ENCODE data around the gene NEFH.

The NEFH gene

GRCh38 chr22:29493636-29494035, 13.6 kb downstream of the NEFH start:
- no peaks in the 10 kb centered on the region for H3F3A ChIP-seq (ENCODE audit: insufficient read depth, low read length)
- H2AFZ ChIP-seq (ENCODE audit: low read length): no peak overlapping the region
- no peak overlapping the region for H3K9ac ChIP-seq (ENCODE audit: low read length)
- H4K20me1 ChIP-seq (ENCODE audit: insufficient read depth, low read length): no peaks in the 10 kb centered on the region
- no peak overlapping the region for H3K4me2 ChIP-seq (ENCODE audit: low read length)
- H3K36me3 ChIP-seq (ENCODE audit: insufficient read depth, low read length): no peaks in the 10 kb centered on the region
- no peaks in the 10 kb centered on the region for H3K79me2 ChIP-seq (ENCODE audit: insufficient read depth, low read length)
- H3K27ac ChIP-seq (ENCODE audit: low read depth, low read length, poor library complexity, severe bottlenecking): no peak overlapping the region
- H3K9me3 ChIP-seq (ENCODE audit: low read length): no peaks in the 10 kb centered on the region
- TF ChIP-seq EZH2 (IDR thresholded peaks at IDR 0.05; ENCODE audit: borderline replicate concordance, low read length): no peak
- TF ChIP-seq CTCF (IDR thresholded peaks at IDR 0.05; ENCODE audit: low read length): no peak
- H3K9me2 ChIP-seq (ENCODE audit: low read depth, low read length): no peaks in the 10 kb centered on the region
- H3K27me3 ChIP-seq (ENCODE audit: insufficient read depth, low read length): no peaks in the 10 kb centered on the region
- H3K4me3 ChIP-seq (ENCODE audit: low read depth, low read length, poor library complexity, severe bottlenecking): no peak overlapping the region
- no peaks in the 10 kb centered on the region for H3K4me1 ChIP-seq (ENCODE audit: insufficient read depth, low read length, severe bottlenecking)

GRCh38 chr22:29499852-29500251, 19.8 kb downstream of the NEFH start:
- no peak overlapping the region for H2AFZ ChIP-seq (ENCODE audit: low read length)
- H3K9ac ChIP-seq (ENCODE audit: low read length): no peak overlapping the region
- H3K79me2 ChIP-seq (ENCODE audit: insufficient read depth, low read length): no peaks in the 10 kb centered on the region
- H4K20me1 ChIP-seq (ENCODE audit: insufficient read depth, low read length): no peaks in the 10 kb centered on the region
- no peaks in the 10 kb centered on the region for H3K9me2 ChIP-seq (ENCODE audit: low read depth, low read length)
- H3F3A ChIP-seq (ENCODE audit: insufficient read depth, low read length): no peaks in the 10 kb centered on the region
- H3K4me2 ChIP-seq (ENCODE audit: low read length): no peak overlapping the region
- H3K27me3 ChIP-seq (ENCODE audit: insufficient read depth, low read length): no peaks in the 10 kb centered on the region
- H3K9me3 ChIP-seq (ENCODE audit: low read length): no peaks in the 10 kb centered on the region
- no peak for TF ChIP-seq EZH2 (IDR thresholded peaks at IDR 0.05; ENCODE audit: borderline replicate concordance, low read length)
- TF ChIP-seq CTCF (IDR thresholded peaks at IDR 0.05; ENCODE audit: low read length): no peak
- H3K27ac ChIP-seq (ENCODE audit: low read depth, low read length, poor library complexity, severe bottlenecking): no peak overlapping the region
- H3K4me1 ChIP-seq (ENCODE audit: insufficient read depth, low read length, severe bottlenecking): no peaks in the 10 kb centered on the region
- H3K4me3 ChIP-seq (ENCODE audit: low read depth, low read length, poor library complexity, severe bottlenecking): no peak overlapping the region
- H3K36me3 ChIP-seq (ENCODE audit: insufficient read depth, low read length): no peaks in the 10 kb centered on the region

- no peak overlapping the region for H3K4me2 ChIP-seq (ENCODE audit: low read length)
- TF ChIP-seq CTCF (IDR thresholded peaks at IDR 0.05; ENCODE audit: low read length) (no peak), EZH2 (IDR thresholded peaks at IDR 0.05; ENCODE audit: borderline replicate concordance, low read length) (no peak)
- no peaks in the 10 kb centered on the region for H4K20me1 ChIP-seq (ENCODE audit: insufficient read depth, low read length)
- H3K27ac ChIP-seq (ENCODE audit: low read depth, low read length, poor library complexity, severe bottlenecking): no peak overlapping the region
- H3K9me3 ChIP-seq (ENCODE audit: low read length): no peaks in the 10 kb centered on the region
- no peaks in the 10 kb centered on the region for H3K27me3 ChIP-seq (ENCODE audit: insufficient read depth, low read length)
- H3K4me3 ChIP-seq (ENCODE audit: low read depth, low read length, poor library complexity, severe bottlenecking): no peak overlapping the region
- no peaks in the 10 kb centered on the region for H3K79me2 ChIP-seq (ENCODE audit: insufficient read depth, low read length)
- no peaks in the 10 kb centered on the region for H3K9me2 ChIP-seq (ENCODE audit: low read depth, low read length)
- no peaks in the 10 kb centered on the region for H3F3A ChIP-seq (ENCODE audit: insufficient read depth, low read length)
- peaks cover 30% of the 10 kb centered on the region for H3K36me3 ChIP-seq (ENCODE audit: insufficient read depth, low read length)
- no peak overlapping the region for H3K9ac ChIP-seq (ENCODE audit: low read length)
- H3K4me1 ChIP-seq (ENCODE audit: insufficient read depth, low read length, severe bottlenecking): no peaks in the 10 kb centered on the region
- H2AFZ ChIP-seq (ENCODE audit: low read length): no peak overlapping the region
Observed at GRCh38 chr22:29503811-29504372, 23.9 kb downstream of the NEFH start.

Measured in OCI-LY1 (cell line).